HCT116 (cell line): Measurements from ENCODE around the gene MAJIN. TPM values are rescaled to one million over a fixed set of nuclear protein-coding genes. Genes with fewer than 3 reads are reported as not detected.

Experiments used
- ATAC-seq: fragments of 200-7000 bp; cut with Tn5 transposase; 2 replicates; pipeline ENCODE4 v1.9.1; 2020; ENCODE audit warnings: mild to moderate bottlenecking, moderate library complexity
- BruUV-seq: library from RNA; stranded (reverse); fragments of 400-500 nt; replicated peaks from 2 replicates; lab custom pipeline; 2021; lab: Mats Ljungman, UMichigan
- CTCF ChIA-PET: fragments of 300-600 bp; sonication (Branson Sonifier 250); formaldehyde crosslinking; loops from one replicate; lab custom pipeline; 2021; ENCODE audit warnings: antibody characterized with exemption; lab: Charles Lee
- POLR2A ChIA-PET: fragments of 300-600, 350-600 bp; sonication (Branson Sonifier 250); formaldehyde crosslinking; loops from one replicate; lab custom pipeline; 2021; ENCODE audit warnings: antibody characterized with exemption; lab: Charles Lee
- RAD21 ChIA-PET, 2 experiments: fragments of 300-600 bp; sonication (Branson Sonifier 250); formaldehyde crosslinking; loops; one replicate each; lab custom pipeline; 2023; ENCODE audit warnings: low total read pairs in 2 of 2; ENCODE audit not compliant: uncharacterized antibody in 2 of 2, unreplicated experiment in 2 of 2, low non-redundant PET in 1 of 2; lab: Charles Lee
- DNase-seq: peaks from one replicate; pipeline ENCODE4 v3.0.0-alpha.2; 2010; ENCODE audit warnings: low read depth, low spot score
- H2AFZ ChIP-seq: fragments of 200-600 bp; shearing (Covaris generic), sonication (generic); 2 replicates; pipeline ENCODE4 v1.6.1; 2017; ENCODE audit warnings: low read depth, mixed run types, mixed read lengths, antibody characterized with exemption, low read length; ENCODE audit not compliant: poor library complexity, severe bottlenecking
- H3K27ac ChIP-seq: 2 replicates; pipeline ENCODE4 v1.5.1; 2012; ENCODE audit warnings: low read depth, low read length
- H3K27me3 ChIP-seq: fragments of 200-600 bp; sonication (generic); 2 replicates; pipeline ENCODE4 v1.6.1; 2016; ENCODE audit warnings: mixed run types, low read length, mixed read lengths; ENCODE audit not compliant: insufficient read depth
- H3K36me3 ChIP-seq, 2 experiments: fragments of 200-500 bp in 1 of 2; fragments of 200-600 bp in 1 of 2; sonication (Bioruptor generic) in 1 of 2; sonication (generic) in 1 of 2; 2 replicates each; pipeline versions ENCODE4 v1.5.1 to v1.6.1; 2014 to 2016; ENCODE audit warnings: low read length in 2 of 2, inconsistent platforms in 1 of 2, mixed read lengths in 1 of 2, mixed run types in 1 of 2; ENCODE audit not compliant: insufficient read depth in 2 of 2, control insufficient read depth in 1 of 2
- H3K4me1 ChIP-seq, 2 experiments: fragments of 200-600 bp in 1 of 2; sonication (generic) in 1 of 2; 2 replicates each; pipeline versions ENCODE4 v1.5.1 to v1.6.1; 2012 to 2017; ENCODE audit warnings: low read length in 2 of 2, inconsistent platforms in 1 of 2, mild to moderate bottlenecking in 1 of 2, mixed read lengths in 1 of 2, mixed run types in 1 of 2, moderate library complexity in 1 of 2; ENCODE audit not compliant: insufficient read depth in 2 of 2, control insufficient read depth in 1 of 2
- H3K4me2 ChIP-seq: fragments of 200-600 bp; sonication (generic); 2 replicates; pipeline ENCODE4 v1.6.1; 2017; ENCODE audit warnings: mixed run types, low read length, mixed read lengths
- H3K4me3 ChIP-seq, 2 experiments: fragments of 200-600 bp in 1 of 2; sonication (generic) in 1 of 2; replicated peaks in 1 of 2; 2 replicates each; pipeline ENCODE4 v1.5.1; 2011 to 2016; ENCODE audit warnings: low read length in 2 of 2, control low read depth in 1 of 2, low read depth in 1 of 2, mild to moderate bottlenecking in 1 of 2, mixed read lengths in 1 of 2, mixed run types in 1 of 2
- H3K79me2 ChIP-seq: fragments of 200-600 bp; sonication (generic); 2 replicates; pipeline ENCODE4 v1.6.1; 2017; ENCODE audit warnings: mild to moderate bottlenecking, mixed run types, low read length, moderate library complexity, mixed read lengths; ENCODE audit not compliant: insufficient read depth
- H3K9ac ChIP-seq: fragments of 200-600 bp; sonication (generic); 2 replicates; pipeline ENCODE4 v1.6.1; 2016; ENCODE audit warnings: low read length, mixed read lengths
- H3K9me2 ChIP-seq: fragments of 200-600 bp; sonication (generic), shearing (Covaris generic); 2 replicates; pipeline ENCODE4 v1.6.1; 2017; ENCODE audit warnings: mixed run types, mild to moderate bottlenecking, moderate library complexity; ENCODE audit not compliant: insufficient read depth
- H3K9me3 ChIP-seq, 2 experiments: fragments of 200-500 bp in 1 of 2; fragments of 200-600 bp in 1 of 2; sonication (Bioruptor generic) in 1 of 2; sonication (generic) in 1 of 2; 2 replicates each; pipeline ENCODE4 v1.6.1; 2014 to 2017; ENCODE audit warnings: low read length in 2 of 2, mixed read lengths in 2 of 2, inconsistent platforms in 1 of 2, low read depth in 1 of 2, mild to moderate bottlenecking in 1 of 2, mixed run types in 1 of 2, moderate library complexity in 1 of 2; ENCODE audit not compliant: control insufficient read depth in 1 of 2, insufficient read depth in 1 of 2
- H4K20me1 ChIP-seq: fragments of 200-600 bp; sonication (generic), shearing (Covaris generic); 2 replicates; pipeline ENCODE4 v1.6.1; 2017; ENCODE audit warnings: mixed run types, mild to moderate bottlenecking, moderate library complexity; ENCODE audit not compliant: insufficient read depth
- CEBPB ChIP-seq: IDR thresholded peaks from 2 replicates; pipeline ENCODE4 v1.6.1; 2012; ENCODE audit warnings: low read depth
- EGR1 ChIP-seq: IDR thresholded peaks from 2 replicates; pipeline ENCODE4 v1.6.1; 2012; ENCODE audit warnings: low read depth
- ELF1 ChIP-seq: IDR thresholded peaks from 2 replicates; pipeline ENCODE4 v1.6.1; 2012; ENCODE audit warnings: low read depth, borderline replicate concordance
- EZH2 ChIP-seq: fragments of 200-600 bp; sonication (generic); IDR thresholded peaks from 2 replicates; pipeline ENCODE4 v1.6.1; 2017; ENCODE audit warnings: antibody characterized with exemption, mixed run types
- EZH2phosphoT487 ChIP-seq: fragments of 200-600 bp; IDR thresholded peaks from 2 replicates; pipeline ENCODE4 v1.6.1; 2018; ENCODE audit warnings: antibody characterized with exemption, borderline replicate concordance
- FOSL1 ChIP-seq: IDR thresholded peaks from 2 replicates; pipeline ENCODE4 v1.6.1; 2012; ENCODE audit warnings: low read depth
- JUND ChIP-seq: IDR thresholded peaks from 2 replicates; pipeline ENCODE4 v1.6.1; 2012
- MAX ChIP-seq: IDR thresholded peaks from 2 replicates; pipeline ENCODE4 v1.6.1; 2012
- POLR2A ChIP-seq: IDR thresholded peaks from 2 replicates; pipeline ENCODE4 v1.7.0; 2011; ENCODE audit warnings: borderline replicate concordance; ENCODE audit not compliant: insufficient read depth, insufficient read length; ENCODE audit errors: extremely low read depth
- RAD21 ChIP-seq: IDR thresholded peaks from 2 replicates; pipeline ENCODE4 v1.6.1; 2012; ENCODE audit warnings: low read depth, mild to moderate bottlenecking
- SIN3A ChIP-seq: IDR thresholded peaks from 2 replicates; pipeline ENCODE4 v1.6.1; 2012; ENCODE audit warnings: low read depth
- SP1 ChIP-seq: IDR thresholded peaks from 2 replicates; pipeline ENCODE4 v1.6.1; 2012; ENCODE audit warnings: low read depth
- YY1 ChIP-seq: IDR thresholded peaks from 2 replicates; pipeline ENCODE4 v1.6.1; 2011; ENCODE audit warnings: low read length, low read depth, moderate library complexity, mild to moderate bottlenecking; ENCODE audit not compliant: insufficient replicate concordance; ENCODE audit errors: extremely low read depth
- ZNF274 ChIP-seq: fragments of 200-500 bp; sonication (Bioruptor generic); IDR thresholded peaks from 2 replicates; pipeline ENCODE4 v1.6.1; 2014; ENCODE audit warnings: mild to moderate bottlenecking, low read depth, low read length, inconsistent platforms
- intact Hi-C: fragments of 100-400 bp; cut with micrococcal nuclease; formaldehyde crosslinking; loops from 2 replicates; pipeline ENCODE4 v1.10.0; 2022
- total RNA-seq: library from RNA; stranded (reverse); gene quantifications from one replicate; pipeline ENCODE4 v1.2.1, GENCODE V29; 2021; ENCODE audit not compliant: unreplicated experiment
- TF ChIP-seq, protein P1 (sequence below): IDR thresholded peaks from 2 replicates; pipeline ENCODE4 v1.6.1; 2012; ENCODE audit warnings: low read depth
- TF ChIP-seq, protein P2 (sequence below), 3 experiments: fragments of 200-600 bp in 1 of 3; sonication (generic) in 1 of 3; IDR thresholded peaks in 2 of 3; conservative IDR thresholded peaks in 1 of 3; 2 replicates each; pipeline ENCODE4 v1.5.1; 2012 to 2017; ENCODE audit warnings: low read depth in 2 of 3, low read length in 2 of 3, antibody characterized with exemption in 1 of 3, borderline replicate concordance in 1 of 3, control low read depth in 1 of 3, mild to moderate bottlenecking in 1 of 3, mixed read lengths in 1 of 3, mixed run types in 1 of 3, moderate library complexity in 1 of 3; ENCODE audit not compliant: insufficient read depth in 1 of 3
- TF ChIP-seq, protein P3 (sequence below): IDR thresholded peaks from 2 replicates; pipeline ENCODE4 v1.6.1; 2012

The MAJIN gene
- total RNA-seq, 1 experiment from 2014 or later, result not detected

GRCh38 chr11:65002706-65003105, 30.8 kb upstream of the MAJIN start:
- RAD21 ChIA-PET, result no interaction called here
- Histone ChIP-seq H3K79me2 (no peaks in the 10 kb centered on the region), H3K9me3 (no peaks in the 10 kb centered on the region), H3K9ac (no peak overlapping the region), H4K20me1 (no peaks in the 10 kb centered on the region), H3K27ac (no peak overlapping the region), H3K4me1 (peaks cover 15 to 41% of the 10 kb centered on the region in 2 experiments), H3K36me3 (no peaks in the 10 kb centered on the region), H2AFZ (no peak overlapping the region), H3K27me3 (no peaks in the 10 kb centered on the region), H3K4me3 (no peak overlapping the region), H3K9me2 (no peaks in the 10 kb centered on the region), H3K4me2 (no peak overlapping the region)
- CTCF ChIA-PET, result no interaction called here
- TF ChIP-seq EZH2 (no peak), YY1 (no peak), CEBPB (no peak), JUND (no peak), ZNF274 (no peak), RAD21 (no peak), EZH2phosphoT487 (no peak), SIN3A (no peak), EGR1 (no peak), POLR2A (no peak), MAX (no peak), SP1 (no peak), ELF1 (no peak), FOSL1 (no peak)
- TF ChIP-seq, protein P1, sequence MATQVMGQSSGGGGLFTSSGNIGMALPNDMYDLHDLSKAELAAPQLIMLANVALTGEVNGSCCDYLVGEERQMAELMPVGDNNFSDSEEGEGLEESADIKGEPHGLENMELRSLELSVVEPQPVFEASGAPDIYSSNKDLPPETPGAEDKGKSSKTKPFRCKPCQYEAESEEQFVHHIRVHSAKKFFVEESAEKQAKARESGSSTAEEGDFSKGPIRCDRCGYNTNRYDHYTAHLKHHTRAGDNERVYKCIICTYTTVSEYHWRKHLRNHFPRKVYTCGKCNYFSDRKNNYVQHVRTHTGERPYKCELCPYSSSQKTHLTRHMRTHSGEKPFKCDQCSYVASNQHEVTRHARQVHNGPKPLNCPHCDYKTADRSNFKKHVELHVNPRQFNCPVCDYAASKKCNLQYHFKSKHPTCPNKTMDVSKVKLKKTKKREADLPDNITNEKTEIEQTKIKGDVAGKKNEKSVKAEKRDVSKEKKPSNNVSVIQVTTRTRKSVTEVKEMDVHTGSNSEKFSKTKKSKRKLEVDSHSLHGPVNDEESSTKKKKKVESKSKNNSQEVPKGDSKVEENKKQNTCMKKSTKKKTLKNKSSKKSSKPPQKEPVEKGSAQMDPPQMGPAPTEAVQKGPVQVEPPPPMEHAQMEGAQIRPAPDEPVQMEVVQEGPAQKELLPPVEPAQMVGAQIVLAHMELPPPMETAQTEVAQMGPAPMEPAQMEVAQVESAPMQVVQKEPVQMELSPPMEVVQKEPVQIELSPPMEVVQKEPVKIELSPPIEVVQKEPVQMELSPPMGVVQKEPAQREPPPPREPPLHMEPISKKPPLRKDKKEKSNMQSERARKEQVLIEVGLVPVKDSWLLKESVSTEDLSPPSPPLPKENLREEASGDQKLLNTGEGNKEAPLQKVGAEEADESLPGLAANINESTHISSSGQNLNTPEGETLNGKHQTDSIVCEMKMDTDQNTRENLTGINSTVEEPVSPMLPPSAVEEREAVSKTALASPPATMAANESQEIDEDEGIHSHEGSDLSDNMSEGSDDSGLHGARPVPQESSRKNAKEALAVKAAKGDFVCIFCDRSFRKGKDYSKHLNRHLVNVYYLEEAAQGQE, result no peak
- TF ChIP-seq, protein P2, sequence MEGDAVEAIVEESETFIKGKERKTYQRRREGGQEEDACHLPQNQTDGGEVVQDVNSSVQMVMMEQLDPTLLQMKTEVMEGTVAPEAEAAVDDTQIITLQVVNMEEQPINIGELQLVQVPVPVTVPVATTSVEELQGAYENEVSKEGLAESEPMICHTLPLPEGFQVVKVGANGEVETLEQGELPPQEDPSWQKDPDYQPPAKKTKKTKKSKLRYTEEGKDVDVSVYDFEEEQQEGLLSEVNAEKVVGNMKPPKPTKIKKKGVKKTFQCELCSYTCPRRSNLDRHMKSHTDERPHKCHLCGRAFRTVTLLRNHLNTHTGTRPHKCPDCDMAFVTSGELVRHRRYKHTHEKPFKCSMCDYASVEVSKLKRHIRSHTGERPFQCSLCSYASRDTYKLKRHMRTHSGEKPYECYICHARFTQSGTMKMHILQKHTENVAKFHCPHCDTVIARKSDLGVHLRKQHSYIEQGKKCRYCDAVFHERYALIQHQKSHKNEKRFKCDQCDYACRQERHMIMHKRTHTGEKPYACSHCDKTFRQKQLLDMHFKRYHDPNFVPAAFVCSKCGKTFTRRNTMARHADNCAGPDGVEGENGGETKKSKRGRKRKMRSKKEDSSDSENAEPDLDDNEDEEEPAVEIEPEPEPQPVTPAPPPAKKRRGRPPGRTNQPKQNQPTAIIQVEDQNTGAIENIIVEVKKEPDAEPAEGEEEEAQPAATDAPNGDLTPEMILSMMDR (IDR thresholded peaks at IDR 0.05 in 2 of 3, conservative IDR thresholded peaks at IDR 0.05 in 1 of 3; ENCODE audit: borderline replicate concordance in 1 of 3, insufficient read depth in 1 of 3, low read depth in 2 of 3, low read length in 2 of 3), result no peak
- TF ChIP-seq, protein P3, sequence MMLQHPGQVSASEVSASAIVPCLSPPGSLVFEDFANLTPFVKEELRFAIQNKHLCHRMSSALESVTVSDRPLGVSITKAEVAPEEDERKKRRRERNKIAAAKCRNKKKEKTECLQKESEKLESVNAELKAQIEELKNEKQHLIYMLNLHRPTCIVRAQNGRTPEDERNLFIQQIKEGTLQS, result no peak
- POLR2A ChIA-PET, result no interaction called here
- DNase-seq (no peak), ATAC-seq (no peak)
- intact Hi-C loops, result no loop called here
- BruUV-seq, result no TSS peak
